OCI-LY1 (cell line): ENCODE results near the gene CYFIP1.
"Not testable (repeated sequence)": the region's sequence is repeated elsewhere in the genome, so short reads cannot be mapped to it uniquely, and the experiment has no call there.

Source experiments
- H2AFZ ChIP-seq: fragments of 200-600 bp; sonication (generic), shearing (Covaris generic); 2 replicates; pipeline ENCODE4 v1.6.0; 2014; ENCODE audit warnings: antibody characterized with exemption, mild to moderate bottlenecking, low read length
- H3F3A ChIP-seq: fragments of 200-600 bp; sonication (generic), shearing (Covaris generic); 2 replicates; pipeline ENCODE4 v1.6.0; 2014; ENCODE audit warnings: mild to moderate bottlenecking, antibody characterized with exemption, low read length, moderate library complexity; ENCODE audit not compliant: insufficient read depth
- H3K27ac ChIP-seq: fragments of 200-600 bp; sonication (generic); 2 replicates; pipeline ENCODE4 v1.5.1; 2014; ENCODE audit warnings: low read length, mixed run types, mild to moderate bottlenecking, low read depth; ENCODE audit not compliant: poor library complexity, severe bottlenecking
- H3K27me3 ChIP-seq: fragments of 200-600 bp; sonication (generic); 2 replicates; pipeline ENCODE4 v1.6.0; 2014; ENCODE audit warnings: antibody characterized with exemption, mild to moderate bottlenecking, low read length, moderate library complexity; ENCODE audit not compliant: insufficient read depth
- H3K36me3 ChIP-seq: fragments of 200-600 bp; sonication (generic); 2 replicates; pipeline ENCODE4 v1.6.1; 2014; ENCODE audit warnings: mild to moderate bottlenecking, antibody characterized with exemption, low read length, moderate library complexity, mixed read lengths; ENCODE audit not compliant: insufficient read depth
- H3K4me1 ChIP-seq: fragments of 200-600 bp; sonication (generic); 2 replicates; pipeline ENCODE4 v1.5.1; 2014; ENCODE audit warnings: mild to moderate bottlenecking, low read length, moderate library complexity; ENCODE audit not compliant: insufficient read depth, severe bottlenecking
- H3K4me2 ChIP-seq: fragments of 200-600 bp; sonication (generic), shearing (Covaris generic); 2 replicates; pipeline ENCODE4 v1.6.1; 2014; ENCODE audit warnings: low read length
- H3K4me3 ChIP-seq: fragments of 200-600 bp; sonication (generic); 2 replicates; pipeline ENCODE4 v1.5.1; 2014; ENCODE audit warnings: low read length, low read depth, mild to moderate bottlenecking, mixed read lengths; ENCODE audit not compliant: poor library complexity, severe bottlenecking
- H3K79me2 ChIP-seq: fragments of 200-600 bp; shearing (Covaris generic); 2 replicates; pipeline ENCODE4 v1.6.1; 2016; ENCODE audit warnings: mixed run types, low read length, mixed read lengths; ENCODE audit not compliant: insufficient read depth
- H3K9ac ChIP-seq: fragments of 200-600 bp; sonication (generic), shearing (Covaris generic); 2 replicates; pipeline ENCODE4 v1.6.1; 2014; ENCODE audit warnings: mild to moderate bottlenecking, low read length, mixed read lengths
- H3K9me2 ChIP-seq: fragments of 200-600 bp; sonication (generic), shearing (Covaris generic); 2 replicates; pipeline ENCODE4 v1.6.1; 2014; ENCODE audit warnings: low read depth, mild to moderate bottlenecking, low read length, mixed read lengths
- H3K9me3 ChIP-seq: fragments of 200-600 bp; shearing (Covaris generic); 2 replicates; pipeline ENCODE4 v1.6.1; 2014; ENCODE audit warnings: low read length, mixed read lengths
- H4K20me1 ChIP-seq: fragments of 200-600 bp; sonication (generic), shearing (Covaris generic); 2 replicates; pipeline ENCODE4 v1.6.0; 2016; ENCODE audit warnings: mild to moderate bottlenecking, low read length; ENCODE audit not compliant: insufficient read depth
- EZH2 ChIP-seq: fragments of 200-600 bp; sonication (generic), shearing (Covaris generic); IDR thresholded peaks from 2 replicates; pipeline ENCODE4 v1.8.0; 2017; ENCODE audit warnings: borderline replicate concordance, mixed run types, mild to moderate bottlenecking, antibody characterized with exemption, low read length, moderate library complexity, mixed read lengths
- TF ChIP-seq, protein P1 (sequence below): fragments of 200-600 bp; sonication (generic), shearing (Covaris generic); IDR thresholded peaks from 2 replicates; pipeline ENCODE4 v1.5.1; 2017; ENCODE audit warnings: mild to moderate bottlenecking, antibody characterized with exemption, low read length, moderate library complexity, mixed read lengths

CYFIP1 gene

GRCh38 chr15:23014394-23015000, 34.3 kb upstream of the CYFIP1 start:
- H3K4me3 ChIP-seq: no peak overlapping the region
- peaks cover 90% of the 10 kb centered on the region for H3K36me3 ChIP-seq
- no peaks in the 10 kb centered on the region for H3K27me3 ChIP-seq

GRCh38 chr15:23013681-23014080, 33.5 kb upstream of the CYFIP1 start:
- no peaks in the 10 kb centered on the region for H3K27me3 ChIP-seq
- no peaks in the 10 kb centered on the region for H3K9me2 ChIP-seq
- no peaks in the 10 kb centered on the region for H3K4me1 ChIP-seq
- H3K79me2 ChIP-seq: no peaks in the 10 kb centered on the region
- H2AFZ ChIP-seq: no peak overlapping the region
- no peak overlapping the region for H3K27ac ChIP-seq
- no peak overlapping the region for H3K4me3 ChIP-seq
- no peak overlapping the region for H3K4me2 ChIP-seq
- H3F3A ChIP-seq: no peaks in the 10 kb centered on the region
- TF ChIP-seq, protein P1, sequence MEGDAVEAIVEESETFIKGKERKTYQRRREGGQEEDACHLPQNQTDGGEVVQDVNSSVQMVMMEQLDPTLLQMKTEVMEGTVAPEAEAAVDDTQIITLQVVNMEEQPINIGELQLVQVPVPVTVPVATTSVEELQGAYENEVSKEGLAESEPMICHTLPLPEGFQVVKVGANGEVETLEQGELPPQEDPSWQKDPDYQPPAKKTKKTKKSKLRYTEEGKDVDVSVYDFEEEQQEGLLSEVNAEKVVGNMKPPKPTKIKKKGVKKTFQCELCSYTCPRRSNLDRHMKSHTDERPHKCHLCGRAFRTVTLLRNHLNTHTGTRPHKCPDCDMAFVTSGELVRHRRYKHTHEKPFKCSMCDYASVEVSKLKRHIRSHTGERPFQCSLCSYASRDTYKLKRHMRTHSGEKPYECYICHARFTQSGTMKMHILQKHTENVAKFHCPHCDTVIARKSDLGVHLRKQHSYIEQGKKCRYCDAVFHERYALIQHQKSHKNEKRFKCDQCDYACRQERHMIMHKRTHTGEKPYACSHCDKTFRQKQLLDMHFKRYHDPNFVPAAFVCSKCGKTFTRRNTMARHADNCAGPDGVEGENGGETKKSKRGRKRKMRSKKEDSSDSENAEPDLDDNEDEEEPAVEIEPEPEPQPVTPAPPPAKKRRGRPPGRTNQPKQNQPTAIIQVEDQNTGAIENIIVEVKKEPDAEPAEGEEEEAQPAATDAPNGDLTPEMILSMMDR: no peak
- no peak for TF ChIP-seq EZH2
- H3K9me3 ChIP-seq: no peaks in the 10 kb centered on the region
- H3K9ac ChIP-seq: no peak overlapping the region
- H4K20me1 ChIP-seq: no peaks in the 10 kb centered on the region
- peaks cover 90% of the 10 kb centered on the region for H3K36me3 ChIP-seq

More at GRCh38 chr15:23014394-23015000, 34.3 kb upstream of the CYFIP1 start:
- no peaks in the 10 kb centered on the region for H3K4me1 ChIP-seq
- H3K79me2 ChIP-seq: no peaks in the 10 kb centered on the region
- H3K4me2 ChIP-seq: no peak overlapping the region
- no peaks in the 10 kb centered on the region for H3K9me3 ChIP-seq
- no peaks in the 10 kb centered on the region for H3F3A ChIP-seq
- no peak overlapping the region for H3K9ac ChIP-seq
- H2AFZ ChIP-seq: no peak overlapping the region
- no peak for TF ChIP-seq EZH2
- TF ChIP-seq, protein P1: no peak
- H4K20me1 ChIP-seq: no peaks in the 10 kb centered on the region
- no peaks in the 10 kb centered on the region for H3K9me2 ChIP-seq
- H3K27ac ChIP-seq: no peak overlapping the region

GRCh38 chr15:23012616-23013015, 32.4 kb upstream of the CYFIP1 start:
- H3K79me2 ChIP-seq, H4K20me1 ChIP-seq, H3K9ac ChIP-seq, H3K9me2 ChIP-seq, H2AFZ ChIP-seq, H3K9me3 ChIP-seq, H3K4me1 ChIP-seq, H3F3A ChIP-seq, H3K27ac ChIP-seq, H3K4me3 ChIP-seq, H3K27me3 ChIP-seq, H3K4me2 ChIP-seq: not testable (repeated sequence)
- peaks cover 89% of the 10 kb centered on the region for H3K36me3 ChIP-seq

- no peaks in the 10 kb centered on the region for H3K9me3 ChIP-seq
- H3K4me2 ChIP-seq: no peak overlapping the region
- peaks cover 84% of the 10 kb centered on the region for H3K36me3 ChIP-seq
- H3K4me1 ChIP-seq: no peaks in the 10 kb centered on the region
- no peaks in the 10 kb centered on the region for H3K79me2 ChIP-seq
- TF ChIP-seq, protein P1: no peak
- TF ChIP-seq EZH2: no peak
- no peaks in the 10 kb centered on the region for H3F3A ChIP-seq
- no peak overlapping the region for H2AFZ ChIP-seq
- H3K27ac ChIP-seq: no peak overlapping the region
- no peaks in the 10 kb centered on the region for H3K27me3 ChIP-seq
- H4K20me1 ChIP-seq: no peaks in the 10 kb centered on the region
- no peak overlapping the region for H3K4me3 ChIP-seq
- H3K9ac ChIP-seq: no peak overlapping the region
- no peaks in the 10 kb centered on the region for H3K9me2 ChIP-seq
Observed at GRCh38 chr15:23003736-23004135, 23.6 kb upstream of the CYFIP1 start.
